Stimulated activated CD4-positive, alpha-beta T cell treated with anti-CD3 and anti-CD28 coated beads, Interleukin-1b, Interleukin-23, amount 100 ng/mL, for 24 hours (primary cell): Measurements from ENCODE around the gene GABRR3.

ENCODE experiments used
- DNase-seq, 4 experiments: peaks; one replicate each; pipeline ENCODE4 v3.0.0-alpha.2; 2020; ENCODE audit warnings: low read depth in 4 of 4, low spot score in 1 of 4

The GABRR3 gene

GRCh38 chr3:97992547-97993173 lies 42.5 kb downstream of the GABRR3 start:
- DNase-seq, result no peak

GRCh38 chr3:97991293-97991682 lies 43.8 kb downstream of the GABRR3 start:
- no peak for DNase-seq

GRCh38 chr3:97990624-97991292 lies 44.4 kb downstream of the GABRR3 start:
- DNase-seq, result no peak

- no peak for DNase-seq
Measured at GRCh38 chr3:97988784-97989568, 46.1 kb downstream of the GABRR3 start.

GRCh38 chr3:97987306-97987705 lies 47.8 kb downstream of the GABRR3 start:
- no peak for DNase-seq

GRCh38 chr3:97983933-97984491 lies 51.1 kb downstream of the GABRR3 start:
- DNase-seq, result no peak

- DNase-seq, result no peak
Measured at GRCh38 chr3:97981886-97982285, 53.2 kb downstream of the GABRR3 start.

- no peak for DNase-seq
Measured at GRCh38 chr3:97979610-97980009, 55.5 kb downstream of the GABRR3 start.

- DNase-seq, result no peak
Measured at GRCh38 chr3:97975466-97975865, 59.6 kb downstream of the GABRR3 start.

- no peak for DNase-seq
Measured at GRCh38 chr3:97974996-97975395, 60.1 kb downstream of the GABRR3 start.

- no peak for DNase-seq
Measured at GRCh38 chr3:97972976-97973375, 62.1 kb downstream of the GABRR3 start.

GRCh38 chr3:97971679-97972567 lies 63.2 kb downstream of the GABRR3 start, which contains the start of gene RIOX2:
RIOX2 (minus strand) TSS chr3:97972431; CDS start chr3:97967593, 4,838 bp downstream.
- peak; percentile 51 to 72 (median 58) for DNase-seq

- no peak for DNase-seq
Measured at GRCh38 chr3:97970956-97971620, 64.0 kb downstream of the GABRR3 start.

- DNase-seq, result no peak
Measured at GRCh38 chr3:97970156-97970555, 65.0 kb downstream of the GABRR3 start.

- DNase-seq, result no peak
Measured at GRCh38 chr3:97969541-97969940, 65.6 kb downstream of the GABRR3 start.

- no peak for DNase-seq
Measured at GRCh38 chr3:97968376-97968775, 66.7 kb downstream of the GABRR3 start.

GRCh38 chr3:97967966-97968365 lies 67.1 kb downstream of the GABRR3 start:
- DNase-seq, result no peak

GRCh38 chr3:97960993-97961766 lies 73.9 kb downstream of the GABRR3 start:
- no peak for DNase-seq

- DNase-seq, result no peak
Measured at GRCh38 chr3:97960551-97960950, 74.6 kb downstream of the GABRR3 start.
